SK-N-SH treated with all-trans-retinoic acid at 6 μM for 48 hours (cell line): Measurements from ENCODE around the gene R3HDML.

Source experiments
- ATAC-seq: fragments of 200-7000 bp; cut with Tn5 transposase; 3 replicates; pipeline ENCODE4 v1.9.1; 2020; ENCODE audit warnings: mild to moderate bottlenecking, moderate library complexity
- ARNTL ChIP-seq: fragments of 450-650 bp; formaldehyde crosslinking; IDR thresholded peaks from 2 replicates; pipeline ENCODE4 v1.5.0; 2020; ENCODE audit warnings: low read depth, mild to moderate bottlenecking, moderate library complexity, borderline replicate concordance
- BACH2 ChIP-seq: fragments of 250-450 bp; sonication (Bioruptor Pico); IDR thresholded peaks from 2 replicates; pipeline ENCODE4 v1.9.0; 2021; ENCODE audit warnings: mild to moderate bottlenecking, borderline replicate concordance
- CSDC2 ChIP-seq: fragments of 250-450 bp; sonication (Bioruptor Pico); IDR thresholded peaks from 2 replicates; pipeline ENCODE4 v1.5.0; 2020; ENCODE audit warnings: mild to moderate bottlenecking, moderate library complexity
- ESRRG ChIP-seq: fragments of 250-450 bp; sonication (Bioruptor Pico); IDR thresholded peaks from 2 replicates; pipeline ENCODE4 v1.6.1; 2021; ENCODE audit warnings: mild to moderate bottlenecking
- GLIS3 ChIP-seq: fragments of 250-450 bp; sonication (Bioruptor Pico); IDR thresholded peaks from 2 replicates; pipeline ENCODE4 v1.5.0; 2020; ENCODE audit warnings: mild to moderate bottlenecking, moderate library complexity
- ISL1 ChIP-seq: fragments of 250-450 bp; sonication (Bioruptor Pico); IDR thresholded peaks from 2 replicates; pipeline ENCODE4 v2.1.2; 2022; ENCODE audit warnings: mild to moderate bottlenecking, moderate library complexity
- OSR1 ChIP-seq: fragments of 250-450 bp; sonication (Bioruptor Pico); IDR thresholded peaks from 2 replicates; pipeline ENCODE4 v1.8.0; 2022; ENCODE audit warnings: moderate library complexity, mild to moderate bottlenecking, inconsistent platforms
- PPARA ChIP-seq: fragments of 250-450 bp; sonication (Bioruptor Pico); IDR thresholded peaks from 2 replicates; pipeline ENCODE4 v1.5.0; 2020; ENCODE audit warnings: mild to moderate bottlenecking, borderline replicate concordance
- RARB ChIP-seq: fragments of 250-450 bp; sonication (Bioruptor Pico); IDR thresholded peaks from 2 replicates; pipeline ENCODE4 v1.8.0; 2021; ENCODE audit warnings: mild to moderate bottlenecking, moderate library complexity
- SNAI2 ChIP-seq: fragments of 250-450 bp; sonication (Bioruptor Pico); IDR thresholded peaks from 2 replicates; pipeline ENCODE4 v1.5.0; 2020; ENCODE audit warnings: mild to moderate bottlenecking, moderate library complexity
- TCF4 ChIP-seq: fragments of 250-450 bp; sonication (Bioruptor Pico); IDR thresholded peaks from 2 replicates; pipeline ENCODE4 v1.8.0; 2021; ENCODE audit warnings: mild to moderate bottlenecking, moderate library complexity, borderline replicate concordance
- TOX ChIP-seq: fragments of 250-450 bp; sonication (Bioruptor Pico); IDR thresholded peaks from 2 replicates; pipeline ENCODE4 v1.8.0; 2021; ENCODE audit warnings: mild to moderate bottlenecking, moderate library complexity, borderline replicate concordance
- ZC3H10 ChIP-seq: fragments of 250-450 bp; sonication (Bioruptor Pico); IDR thresholded peaks from 2 replicates; pipeline ENCODE4 v1.5.1; 2021; ENCODE audit warnings: mild to moderate bottlenecking, moderate library complexity
- ZFP3 ChIP-seq: fragments of 250-450 bp; sonication (Bioruptor Pico); IDR thresholded peaks from 2 replicates; pipeline ENCODE4 v1.5.0; 2020; ENCODE audit warnings: mild to moderate bottlenecking, moderate library complexity
- ZNF565 ChIP-seq: fragments of 450-650 bp; formaldehyde crosslinking; conservative IDR thresholded peaks from 2 replicates; pipeline ENCODE4 v1.5.0; 2020; ENCODE audit warnings: low read depth, mild to moderate bottlenecking, moderate library complexity
- ZNF70 ChIP-seq: fragments of 450-650 bp; formaldehyde crosslinking; IDR thresholded peaks from 2 replicates; pipeline ENCODE4 v1.5.0; 2020; ENCODE audit warnings: mild to moderate bottlenecking, moderate library complexity
- ZNF8 ChIP-seq: fragments of 450-650 bp; formaldehyde crosslinking; IDR thresholded peaks from 2 replicates; pipeline ENCODE4 v1.5.0; 2020; ENCODE audit warnings: mild to moderate bottlenecking, moderate library complexity
- TF ChIP-seq, protein P1 (sequence below): fragments of 250-450 bp; sonication (Bioruptor Pico); IDR thresholded peaks from 2 replicates; pipeline ENCODE4 v1.5.0; 2020; ENCODE audit warnings: mild to moderate bottlenecking, moderate library complexity
- TF ChIP-seq, protein P2 (sequence below): fragments of 250-450 bp; sonication (Bioruptor Pico); IDR thresholded peaks from 2 replicates; pipeline ENCODE4 v1.5.1; 2020; ENCODE audit warnings: low read depth, mild to moderate bottlenecking, moderate library complexity
- TF ChIP-seq, protein P3 (sequence below): fragments of 250-450 bp; sonication (Bioruptor Pico); IDR thresholded peaks from 2 replicates; pipeline ENCODE4 v1.5.1; 2021; ENCODE audit warnings: mild to moderate bottlenecking, moderate library complexity
- TF ChIP-seq, protein P4 (sequence below): fragments of 250-450 bp; sonication (Bioruptor Pico); IDR thresholded peaks from 2 replicates; pipeline ENCODE4 v1.8.0; 2020; ENCODE audit warnings: mild to moderate bottlenecking, moderate library complexity, borderline replicate concordance
- TF ChIP-seq, protein P5 (sequence below): fragments of 250-450 bp; sonication (Bioruptor Pico); IDR thresholded peaks from 2 replicates; pipeline ENCODE4 v1.8.0; 2021; ENCODE audit warnings: low read depth, mild to moderate bottlenecking, moderate library complexity, borderline replicate concordance

R3HDML gene

DNA sequence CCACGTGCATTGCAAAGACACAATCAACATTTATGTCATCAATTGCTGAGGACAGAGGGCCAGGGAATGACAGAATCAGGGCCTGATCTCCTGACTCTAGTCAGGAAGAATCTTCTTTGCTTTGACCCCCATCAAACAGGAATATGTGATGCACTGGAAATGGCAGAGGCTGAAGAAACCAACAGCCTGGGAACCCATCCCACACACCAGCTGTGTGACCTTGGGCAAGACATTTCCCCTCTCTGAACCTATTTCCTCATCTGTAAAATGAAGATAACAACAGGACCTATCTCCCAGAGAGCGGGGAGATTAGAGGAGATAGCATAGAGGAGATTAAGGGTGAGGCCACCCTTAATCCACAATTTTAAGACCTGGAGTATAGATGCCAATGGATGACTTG is 20.2 kb downstream of the R3HDML start:
- no peak for ATAC-seq
- no peak for TF ChIP-seq TOX (CRISPR knock-in tag)
- TF ChIP-seq, protein P1, sequence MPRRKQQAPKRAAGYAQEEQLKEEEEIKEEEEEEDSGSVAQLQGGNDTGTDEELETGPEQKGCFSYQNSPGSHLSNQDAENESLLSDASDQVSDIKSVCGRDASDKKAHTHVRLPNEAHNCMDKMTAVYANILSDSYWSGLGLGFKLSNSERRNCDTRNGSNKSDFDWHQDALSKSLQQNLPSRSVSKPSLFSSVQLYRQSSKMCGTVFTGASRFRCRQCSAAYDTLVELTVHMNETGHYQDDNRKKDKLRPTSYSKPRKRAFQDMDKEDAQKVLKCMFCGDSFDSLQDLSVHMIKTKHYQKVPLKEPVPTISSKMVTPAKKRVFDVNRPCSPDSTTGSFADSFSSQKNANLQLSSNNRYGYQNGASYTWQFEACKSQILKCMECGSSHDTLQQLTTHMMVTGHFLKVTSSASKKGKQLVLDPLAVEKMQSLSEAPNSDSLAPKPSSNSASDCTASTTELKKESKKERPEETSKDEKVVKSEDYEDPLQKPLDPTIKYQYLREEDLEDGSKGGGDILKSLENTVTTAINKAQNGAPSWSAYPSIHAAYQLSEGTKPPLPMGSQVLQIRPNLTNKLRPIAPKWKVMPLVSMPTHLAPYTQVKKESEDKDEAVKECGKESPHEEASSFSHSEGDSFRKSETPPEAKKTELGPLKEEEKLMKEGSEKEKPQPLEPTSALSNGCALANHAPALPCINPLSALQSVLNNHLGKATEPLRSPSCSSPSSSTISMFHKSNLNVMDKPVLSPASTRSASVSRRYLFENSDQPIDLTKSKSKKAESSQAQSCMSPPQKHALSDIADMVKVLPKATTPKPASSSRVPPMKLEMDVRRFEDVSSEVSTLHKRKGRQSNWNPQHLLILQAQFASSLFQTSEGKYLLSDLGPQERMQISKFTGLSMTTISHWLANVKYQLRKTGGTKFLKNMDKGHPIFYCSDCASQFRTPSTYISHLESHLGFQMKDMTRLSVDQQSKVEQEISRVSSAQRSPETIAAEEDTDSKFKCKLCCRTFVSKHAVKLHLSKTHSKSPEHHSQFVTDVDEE (CRISPR knock-in tag): no peak
- no peak for TF ChIP-seq PPARA
- no peak for TF ChIP-seq ZNF8 (CRISPR knock-in tag)
- no peak for TF ChIP-seq RARB
- TF ChIP-seq ZC3H10 (CRISPR knock-in tag): no peak
- TF ChIP-seq TCF4 (CRISPR knock-in tag): no peak
- TF ChIP-seq, protein P2, sequence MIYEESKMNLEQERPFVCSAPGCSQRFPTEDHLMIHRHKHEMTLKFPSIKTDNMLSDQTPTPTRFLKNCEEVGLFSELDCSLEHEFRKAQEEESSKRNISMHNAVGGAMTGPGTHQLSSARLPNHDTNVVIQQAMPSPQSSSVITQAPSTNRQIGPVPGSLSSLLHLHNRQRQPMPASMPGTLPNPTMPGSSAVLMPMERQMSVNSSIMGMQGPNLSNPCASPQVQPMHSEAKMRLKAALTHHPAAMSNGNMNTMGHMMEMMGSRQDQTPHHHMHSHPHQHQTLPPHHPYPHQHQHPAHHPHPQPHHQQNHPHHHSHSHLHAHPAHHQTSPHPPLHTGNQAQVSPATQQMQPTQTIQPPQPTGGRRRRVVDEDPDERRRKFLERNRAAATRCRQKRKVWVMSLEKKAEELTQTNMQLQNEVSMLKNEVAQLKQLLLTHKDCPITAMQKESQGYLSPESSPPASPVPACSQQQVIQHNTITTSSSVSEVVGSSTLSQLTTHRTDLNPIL (CRISPR knock-in tag): no peak
- no peak for TF ChIP-seq GLIS3 (CRISPR knock-in tag)
- no peak for TF ChIP-seq ZFP3 (CRISPR knock-in tag)
- TF ChIP-seq, protein P3, sequence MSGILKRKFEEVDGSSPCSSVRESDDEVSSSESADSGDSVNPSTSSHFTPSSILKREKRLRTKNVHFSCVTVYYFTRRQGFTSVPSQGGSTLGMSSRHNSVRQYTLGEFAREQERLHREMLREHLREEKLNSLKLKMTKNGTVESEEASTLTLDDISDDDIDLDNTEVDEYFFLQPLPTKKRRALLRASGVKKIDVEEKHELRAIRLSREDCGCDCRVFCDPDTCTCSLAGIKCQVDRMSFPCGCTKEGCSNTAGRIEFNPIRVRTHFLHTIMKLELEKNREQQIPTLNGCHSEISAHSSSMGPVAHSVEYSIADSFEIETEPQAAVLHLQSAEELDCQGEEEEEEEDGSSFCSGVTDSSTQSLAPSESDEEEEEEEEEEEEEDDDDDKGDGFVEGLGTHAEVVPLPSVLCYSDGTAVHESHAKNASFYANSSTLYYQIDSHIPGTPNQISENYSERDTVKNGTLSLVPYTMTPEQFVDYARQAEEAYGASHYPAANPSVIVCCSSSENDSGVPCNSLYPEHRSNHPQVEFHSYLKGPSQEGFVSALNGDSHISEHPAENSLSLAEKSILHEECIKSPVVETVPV (CRISPR knock-in tag): no peak
- TF ChIP-seq BACH2: no peak
- TF ChIP-seq SNAI2 (CRISPR knock-in tag): no peak
- no peak for TF ChIP-seq CSDC2
- no peak for TF ChIP-seq ISL1 (CRISPR knock-in tag)
- TF ChIP-seq OSR1 (CRISPR knock-in tag): no peak
- TF ChIP-seq ZNF565: no peak

DNA sequence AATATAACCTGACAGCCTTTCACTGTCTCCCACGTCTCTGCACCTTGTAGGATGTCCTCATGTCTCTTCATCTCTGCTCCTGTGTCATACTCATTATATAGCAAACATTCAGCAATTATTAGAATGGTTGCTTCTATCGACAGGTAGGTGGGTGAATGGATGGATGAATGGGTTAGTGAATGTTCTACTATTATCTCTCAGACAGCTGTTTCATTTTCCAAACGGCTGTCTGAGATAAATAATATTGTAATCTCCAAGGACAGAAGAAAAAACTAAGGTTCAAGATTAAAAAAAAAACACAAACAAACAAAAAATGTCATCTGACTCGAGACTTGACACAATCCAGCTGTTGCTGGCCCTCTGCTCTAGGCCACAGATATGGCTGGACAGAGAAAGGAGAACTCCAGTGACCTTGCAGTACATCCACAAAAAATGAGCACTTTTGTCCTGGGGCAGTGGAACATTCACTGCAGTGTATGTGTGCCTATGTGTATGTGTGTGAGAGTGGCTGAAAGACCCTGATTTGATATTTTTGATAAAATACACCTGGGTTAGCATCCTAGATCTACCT is 20.8 kb downstream of the R3HDML start:
- TF ChIP-seq, protein P4, sequence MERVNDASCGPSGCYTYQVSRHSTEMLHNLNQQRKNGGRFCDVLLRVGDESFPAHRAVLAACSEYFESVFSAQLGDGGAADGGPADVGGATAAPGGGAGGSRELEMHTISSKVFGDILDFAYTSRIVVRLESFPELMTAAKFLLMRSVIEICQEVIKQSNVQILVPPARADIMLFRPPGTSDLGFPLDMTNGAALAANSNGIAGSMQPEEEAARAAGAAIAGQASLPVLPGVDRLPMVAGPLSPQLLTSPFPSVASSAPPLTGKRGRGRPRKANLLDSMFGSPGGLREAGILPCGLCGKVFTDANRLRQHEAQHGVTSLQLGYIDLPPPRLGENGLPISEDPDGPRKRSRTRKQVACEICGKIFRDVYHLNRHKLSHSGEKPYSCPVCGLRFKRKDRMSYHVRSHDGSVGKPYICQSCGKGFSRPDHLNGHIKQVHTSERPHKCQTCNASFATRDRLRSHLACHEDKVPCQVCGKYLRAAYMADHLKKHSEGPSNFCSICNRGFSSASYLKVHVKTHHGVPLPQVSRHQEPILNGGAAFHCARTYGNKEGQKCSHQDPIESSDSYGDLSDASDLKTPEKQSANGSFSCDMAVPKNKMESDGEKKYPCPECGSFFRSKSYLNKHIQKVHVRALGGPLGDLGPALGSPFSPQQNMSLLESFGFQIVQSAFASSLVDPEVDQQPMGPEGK: no peak
- no peak for TF ChIP-seq ZFP3 (CRISPR knock-in tag)
- no peak for TF ChIP-seq ESRRG (CRISPR knock-in tag)
- TF ChIP-seq ZNF565: no peak
- TF ChIP-seq, protein P3 (CRISPR knock-in tag): no peak
- no peak for TF ChIP-seq ARNTL
- no peak for TF ChIP-seq BACH2
- TF ChIP-seq TOX (CRISPR knock-in tag): no peak
- TF ChIP-seq, protein P5, sequence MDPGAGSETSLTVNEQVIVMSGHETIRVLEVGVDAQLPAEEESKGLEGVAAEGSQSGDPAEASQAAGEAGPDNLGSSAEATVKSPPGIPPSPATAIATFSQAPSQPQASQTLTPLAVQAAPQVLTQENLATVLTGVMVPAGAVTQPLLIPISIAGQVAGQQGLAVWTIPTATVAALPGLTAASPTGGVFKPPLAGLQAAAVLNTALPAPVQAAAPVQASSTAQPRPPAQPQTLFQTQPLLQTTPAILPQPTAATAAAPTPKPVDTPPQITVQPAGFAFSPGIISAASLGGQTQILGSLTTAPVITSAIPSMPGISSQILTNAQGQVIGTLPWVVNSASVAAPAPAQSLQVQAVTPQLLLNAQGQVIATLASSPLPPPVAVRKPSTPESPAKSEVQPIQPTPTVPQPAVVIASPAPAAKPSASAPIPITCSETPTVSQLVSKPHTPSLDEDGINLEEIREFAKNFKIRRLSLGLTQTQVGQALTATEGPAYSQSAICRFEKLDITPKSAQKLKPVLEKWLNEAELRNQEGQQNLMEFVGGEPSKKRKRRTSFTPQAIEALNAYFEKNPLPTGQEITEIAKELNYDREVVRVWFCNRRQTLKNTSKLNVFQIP (CRISPR knock-in tag): no peak
- no peak for TF ChIP-seq CSDC2
- TF ChIP-seq ZNF70 (CRISPR knock-in tag): no peak
- TF ChIP-seq TCF4 (CRISPR knock-in tag): no peak
- TF ChIP-seq SNAI2 (CRISPR knock-in tag): no peak
- TF ChIP-seq GLIS3 (CRISPR knock-in tag): no peak
- no peak for ATAC-seq
